Neuronal stem cell (in vitro differentiated cells): Measurements from ENCODE around the gene TMEM62.

Experiments
- DNase-seq: peaks from one replicate; pipeline ENCODE4 v3.0.0-alpha.2; 2013; ENCODE audit warnings: low spot score
- H2AFZ ChIP-seq: one replicate; pipeline ENCODE4 v1.6.1; 2013; ENCODE audit warnings: mild to moderate bottlenecking, low read length, inconsistent platforms
- H2AK5ac ChIP-seq: 2 replicates; pipeline ENCODE4 v1.6.1; 2013; ENCODE audit warnings: low read depth, mild to moderate bottlenecking, inconsistent platforms, low read length, moderate library complexity, mixed read lengths
- H2BK120ac ChIP-seq: 2 replicates; pipeline ENCODE4 v1.6.1; 2013; ENCODE audit warnings: low read depth, mild to moderate bottlenecking, inconsistent platforms, low read length, moderate library complexity, mixed read lengths
- H2BK12ac ChIP-seq: one replicate; pipeline ENCODE4 v1.6.1; 2013; ENCODE audit warnings: low read length, inconsistent platforms
- H2BK15ac ChIP-seq: 2 replicates; pipeline ENCODE4 v1.6.1; 2013; ENCODE audit warnings: mild to moderate bottlenecking, low read length, inconsistent platforms, mixed read lengths
- H2BK5ac ChIP-seq: one replicate; pipeline ENCODE4 v1.6.1; 2013; ENCODE audit warnings: inconsistent platforms, mild to moderate bottlenecking, low read length, moderate library complexity
- H3K14ac ChIP-seq: one replicate; pipeline ENCODE4 v1.6.1; 2013; ENCODE audit warnings: low read length, inconsistent platforms
- H3K18ac ChIP-seq: 2 replicates; pipeline ENCODE4 v1.6.1; 2013; ENCODE audit warnings: low read length, inconsistent platforms
- H3K23ac ChIP-seq: 2 replicates; pipeline ENCODE4 v1.6.1; 2013; ENCODE audit warnings: low read depth, mild to moderate bottlenecking, mixed read lengths, low read length, inconsistent platforms; ENCODE audit not compliant: poor library complexity
- H3K27ac ChIP-seq: replicated peaks from 3 replicates; pipeline ENCODE4 v1.5.1; 2013; ENCODE audit warnings: low read length, inconsistent platforms
- H3K27me3 ChIP-seq, 3 experiments: 2 replicates each; pipeline ENCODE4 v1.6.1; 2013; ENCODE audit warnings: low read length in 3 of 3, mild to moderate bottlenecking in 2 of 3, inconsistent platforms in 1 of 3, low read depth in 1 of 3, mixed read lengths in 1 of 3, moderate library complexity in 1 of 3; ENCODE audit not compliant: control insufficient read depth in 3 of 3, insufficient read depth in 3 of 3
- H3K36me3 ChIP-seq, 2 donors: replicated peaks in 1 of 2; 2 replicates each; pipeline ENCODE4 v1.6.1; 2013; ENCODE audit warnings: low read length in 2 of 2; ENCODE audit not compliant: control insufficient read depth in 2 of 2, insufficient read depth in 2 of 2
- H3K4ac ChIP-seq: 2 replicates; pipeline ENCODE4 v1.6.1; 2013; ENCODE audit warnings: inconsistent platforms, mild to moderate bottlenecking, low read length, moderate library complexity
- H3K4me1 ChIP-seq, 2 donors: 1 replicate in 1 of 2; 2 replicates in 1 of 2; pipeline ENCODE4 v1.6.1; 2013; ENCODE audit warnings: low read length in 2 of 2, low read depth in 1 of 2; ENCODE audit not compliant: control insufficient read depth in 2 of 2, insufficient read depth in 1 of 2
- H3K4me2 ChIP-seq: one replicate; pipeline ENCODE4 v1.6.1; 2013; ENCODE audit warnings: mild to moderate bottlenecking, low read length, inconsistent platforms; ENCODE audit not compliant: insufficient read depth, poor library complexity, severe bottlenecking
- H3K4me3 ChIP-seq, 2 donors: 2 replicates each; pipeline ENCODE4 v1.5.1; 2013; ENCODE audit warnings: low read length in 2 of 2, mild to moderate bottlenecking in 2 of 2, inconsistent platforms in 1 of 2, moderate library complexity in 1 of 2
- H3K79me1 ChIP-seq: one replicate; pipeline ENCODE4 v1.6.1; 2013; ENCODE audit warnings: low read depth, mild to moderate bottlenecking, inconsistent platforms, low read length, moderate library complexity
- H3K9ac ChIP-seq: one replicate; pipeline ENCODE4 v1.6.1; 2013; ENCODE audit warnings: mild to moderate bottlenecking, low read depth, low read length, inconsistent platforms; ENCODE audit not compliant: poor library complexity
- H3K9me3 ChIP-seq, 2 donors: replicated peaks in 1 of 2; 2 replicates each; pipeline versions ENCODE3 to v1.6.1; 2013; ENCODE audit warnings: low read length in 2 of 2, mild to moderate bottlenecking in 2 of 2, inconsistent platforms in 1 of 2, low read depth in 1 of 2, mixed read lengths in 1 of 2, moderate library complexity in 1 of 2; ENCODE audit not compliant: control insufficient read depth in 2 of 2, insufficient read depth in 1 of 2
- H4K8ac ChIP-seq: one replicate; pipeline ENCODE4 v1.6.1; 2013; ENCODE audit warnings: low read depth, mild to moderate bottlenecking, inconsistent platforms, low read length, moderate library complexity
- H4K91ac ChIP-seq: one replicate; pipeline ENCODE4 v1.6.1; 2013; ENCODE audit warnings: low read length, low read depth, mild to moderate bottlenecking, inconsistent platforms; ENCODE audit not compliant: poor library complexity
- WGBS, 2 donors: extraction: QIAGEN DNeasy Blood & Tissue Kit; methylation state at CpG; one replicate each; pipeline ENCODE4 v1.1.7; 2013; ENCODE audit warnings: missing lambda C conversion rate in 2 of 2, mixed read lengths in 1 of 2; ENCODE audit not compliant: insufficient read length in 2 of 2, insufficient replicate concordance in 1 of 2; ENCODE audit errors: extremely low coverage in 2 of 2; 5-methylcytosine and 5-hydroxymethylcytosine counted together

TMEM62 gene

GRCh38 chr15:43146184-43146583 is 12.8 kb downstream of the TMEM62 start:
- no peak overlapping the region for H3K9ac ChIP-seq
- no peak overlapping the region for H3K4me3 ChIP-seq
- no peak overlapping the region for H3K14ac ChIP-seq
- H3K27me3 ChIP-seq, result no peaks in the 10 kb centered on the region
- H2BK5ac ChIP-seq, result no peak overlapping the region
- no peaks in the 10 kb centered on the region for H3K4me1 ChIP-seq
- no peak overlapping the region for H3K23ac ChIP-seq
- no peak overlapping the region for H3K4me2 ChIP-seq
- no peak overlapping the region for H2BK15ac ChIP-seq
- H3K9me3 ChIP-seq, result no peaks in the 10 kb centered on the region
- no peak overlapping the region for H4K91ac ChIP-seq
- no peaks in the 10 kb centered on the region for H3K79me1 ChIP-seq
- peaks cover 2 to 46% of the 10 kb centered on the region in 2 donors for H3K36me3 ChIP-seq
- no peak overlapping the region for H2AFZ ChIP-seq
- no peak for DNase-seq
- H3K27ac ChIP-seq, result no peak overlapping the region
- no peak overlapping the region for H2AK5ac ChIP-seq
- no peak overlapping the region for H2BK120ac ChIP-seq
- no CpG with 5 or more reads among the region's 5 CpGs for WGBS, 2 donors
- no peak overlapping the region for H4K8ac ChIP-seq
- H3K18ac ChIP-seq, result no peak overlapping the region
- no peak overlapping the region for H3K4ac ChIP-seq
- H2BK12ac ChIP-seq, result no peak overlapping the region

DNA sequence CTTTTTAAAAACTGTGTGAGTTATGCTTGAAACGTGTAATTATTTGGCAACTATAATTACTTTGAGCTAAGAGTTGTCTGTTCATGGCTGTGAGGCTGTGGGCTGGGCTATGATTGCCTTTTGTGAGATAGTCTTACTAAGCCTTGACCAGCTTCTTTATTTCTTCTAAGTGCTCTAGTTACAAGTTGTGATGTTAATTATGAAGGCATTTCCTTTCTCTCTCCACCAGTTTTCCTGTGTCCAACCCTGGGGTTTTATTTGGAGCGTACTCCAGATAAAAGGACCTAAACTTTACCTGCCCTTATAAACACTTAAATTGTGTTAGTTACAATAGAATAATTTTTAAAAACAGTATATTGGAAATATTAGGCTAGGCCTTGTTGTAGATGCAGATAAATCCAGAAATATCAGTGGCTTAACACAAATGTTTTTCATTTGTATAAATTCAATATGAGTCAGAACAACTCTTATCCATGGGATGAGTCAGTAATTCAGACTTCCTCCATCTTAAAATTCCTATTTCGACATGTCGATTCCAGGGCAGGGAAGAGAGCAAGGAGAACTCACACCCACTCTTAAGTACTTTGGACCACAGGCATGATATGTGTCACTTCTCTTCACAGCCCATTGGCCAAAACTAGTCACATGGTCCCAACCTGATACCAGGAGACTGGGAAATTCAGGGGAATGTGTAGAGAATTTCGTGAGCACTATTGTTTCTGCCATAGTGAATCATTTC is 17.0 kb downstream of the TMEM62 start:
- no peak for DNase-seq
- Histone ChIP-seq H2BK12ac (no peak overlapping the region), H3K4me3 (no peak overlapping the region)

GRCh38 chr15:43151688-43152087 is 18.3 kb downstream of the TMEM62 start:
- no peak overlapping the region for H3K4me2 ChIP-seq
- H3K4me3 ChIP-seq, result no peak overlapping the region
- no peak overlapping the region for H2AK5ac ChIP-seq
- H3K27ac ChIP-seq, result no peak overlapping the region
- no peak overlapping the region for H3K23ac ChIP-seq
- no CpG with 5 or more reads among the region's 2 CpGs for WGBS, 2 donors
- no peak overlapping the region for H3K9ac ChIP-seq
- H3K18ac ChIP-seq, result no peak overlapping the region
- H2BK12ac ChIP-seq, result no peak overlapping the region
- H4K8ac ChIP-seq, result no peak overlapping the region
- H3K36me3 ChIP-seq, result peaks cover 2 to 83% of the 10 kb centered on the region in 2 donors
- no peaks in the 10 kb centered on the region for H3K9me3 ChIP-seq
- H2BK15ac ChIP-seq, result no peak overlapping the region
- no peak overlapping the region for H2BK120ac ChIP-seq
- H3K79me1 ChIP-seq, result no peaks in the 10 kb centered on the region
- H4K91ac ChIP-seq, result no peak overlapping the region
- H3K14ac ChIP-seq, result no peak overlapping the region
- no peaks in the 10 kb centered on the region for H3K27me3 ChIP-seq
- DNase-seq, result no peak
- no peak overlapping the region for H2BK5ac ChIP-seq
- H2AFZ ChIP-seq, result no peak overlapping the region
- H3K4ac ChIP-seq, result no peak overlapping the region
- H3K4me1 ChIP-seq, result no peaks in the 10 kb centered on the region

More for the DNA sequence above, 17.0 kb downstream of the TMEM62 start:
- H2BK120ac ChIP-seq, result no peak overlapping the region
- no peak overlapping the region for H4K91ac ChIP-seq
- H3K4me1 ChIP-seq, result no peaks in the 10 kb centered on the region
- H4K8ac ChIP-seq, result no peak overlapping the region
- no peaks in the 10 kb centered on the region for H3K27me3 ChIP-seq
- H3K36me3 ChIP-seq, result peaks cover 2 to 80% of the 10 kb centered on the region in 2 donors
- H3K27ac ChIP-seq, result no peak overlapping the region
- H2BK15ac ChIP-seq, result no peak overlapping the region
- H3K9ac ChIP-seq, result no peak overlapping the region
- WGBS, 2 donors, result no CpG with 5 or more reads among the region's 5 CpGs
- H2BK5ac ChIP-seq, result no peak overlapping the region
- H2AFZ ChIP-seq, result no peak overlapping the region
- H3K79me1 ChIP-seq, result no peaks in the 10 kb centered on the region
- H3K18ac ChIP-seq, result no peak overlapping the region
- no peak overlapping the region for H3K4me2 ChIP-seq
- H3K4ac ChIP-seq, result no peak overlapping the region
- H3K9me3 ChIP-seq, result no peaks in the 10 kb centered on the region
- H2AK5ac ChIP-seq, result no peak overlapping the region
- no peak overlapping the region for H3K14ac ChIP-seq
- no peak overlapping the region for H3K23ac ChIP-seq

GRCh38 chr15:43153269-43153668 is 19.9 kb downstream of the TMEM62 start:
- Histone ChIP-seq H3K4me2 (no peak overlapping the region), H3K9ac (no peak overlapping the region), H3K4ac (no peak overlapping the region), H2BK15ac (no peak overlapping the region), H3K36me3 (peaks cover 2 to 78% of the 10 kb centered on the region in 2 donors), H2BK5ac (no peak overlapping the region), H3K23ac (no peak overlapping the region), H2BK120ac (no peak overlapping the region), H3K9me3 (no peaks in the 10 kb centered on the region), H2AK5ac (no peak overlapping the region), H3K79me1 (no peaks in the 10 kb centered on the region), H2BK12ac (no peak overlapping the region), H4K8ac (no peak overlapping the region), H3K27me3 (no peaks in the 10 kb centered on the region), H2AFZ (no peak overlapping the region), H3K18ac (no peak overlapping the region), H3K27ac (no peak overlapping the region), H3K4me1 (no peaks in the 10 kb centered on the region), H4K91ac (no peak overlapping the region), H3K4me3 (no peak overlapping the region), H3K14ac (no peak overlapping the region)
- no peak for DNase-seq
